ENCODE measurements around the gene TMEM255A.
A peak's percentile ranks its signal among the peaks of the same experiment; 100 is the strongest.
"Not testable (repeated sequence)": the region's sequence is repeated elsewhere in the genome, so short reads cannot be mapped to it uniquely, and the experiment has no call there.

The TMEM255A gene

DNA sequence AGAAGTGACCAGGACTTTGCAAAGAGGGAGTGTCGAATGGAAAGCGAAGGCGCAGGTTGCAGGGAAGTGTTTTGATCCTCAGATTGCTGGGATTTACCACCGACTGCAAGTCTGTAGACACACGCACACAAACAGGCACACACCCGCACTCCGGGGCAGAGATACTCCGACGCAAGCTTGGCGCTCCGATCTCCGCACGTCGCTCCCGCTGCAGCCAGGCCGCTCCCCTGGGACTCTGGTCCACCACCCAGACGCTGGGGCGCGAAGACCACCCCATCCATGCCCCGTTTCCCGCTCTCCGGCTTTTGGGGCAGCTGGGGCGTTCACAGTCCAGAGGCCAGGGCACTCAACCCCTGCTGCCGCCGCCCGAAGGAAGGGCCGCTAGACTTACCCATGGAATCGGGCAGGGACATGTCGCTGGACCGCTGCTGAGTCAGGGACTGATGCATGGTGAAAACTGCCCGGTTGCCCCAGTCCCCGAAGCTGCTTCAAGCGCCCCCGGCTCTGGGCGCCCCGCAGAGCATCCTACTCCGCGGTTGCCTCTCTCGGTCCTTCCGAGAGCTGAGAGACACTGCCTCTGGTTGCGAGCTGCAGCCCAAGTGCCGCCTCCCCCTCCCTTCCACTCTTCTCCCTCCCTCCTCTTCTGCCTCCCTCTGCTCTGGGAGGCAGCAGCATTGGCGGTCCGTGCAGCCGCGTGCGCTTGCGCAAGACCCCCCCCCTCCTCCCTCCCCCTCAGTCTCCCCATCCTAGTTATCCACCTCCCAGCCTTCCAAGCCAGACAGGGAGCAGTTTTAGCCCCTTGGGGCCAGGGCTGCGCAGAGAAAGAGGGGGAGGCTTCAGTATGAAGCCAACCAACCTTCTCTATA is at the start of gene TMEM255A:
TMEM255A (minus strand) TSS at position 601 of the 866 bp plus-strand sequence; CDS start at position 449, 152 bp downstream.
- DNase-seq (ENCODE audit: low read depth, low spot score): peak; percentile 34

DNA sequence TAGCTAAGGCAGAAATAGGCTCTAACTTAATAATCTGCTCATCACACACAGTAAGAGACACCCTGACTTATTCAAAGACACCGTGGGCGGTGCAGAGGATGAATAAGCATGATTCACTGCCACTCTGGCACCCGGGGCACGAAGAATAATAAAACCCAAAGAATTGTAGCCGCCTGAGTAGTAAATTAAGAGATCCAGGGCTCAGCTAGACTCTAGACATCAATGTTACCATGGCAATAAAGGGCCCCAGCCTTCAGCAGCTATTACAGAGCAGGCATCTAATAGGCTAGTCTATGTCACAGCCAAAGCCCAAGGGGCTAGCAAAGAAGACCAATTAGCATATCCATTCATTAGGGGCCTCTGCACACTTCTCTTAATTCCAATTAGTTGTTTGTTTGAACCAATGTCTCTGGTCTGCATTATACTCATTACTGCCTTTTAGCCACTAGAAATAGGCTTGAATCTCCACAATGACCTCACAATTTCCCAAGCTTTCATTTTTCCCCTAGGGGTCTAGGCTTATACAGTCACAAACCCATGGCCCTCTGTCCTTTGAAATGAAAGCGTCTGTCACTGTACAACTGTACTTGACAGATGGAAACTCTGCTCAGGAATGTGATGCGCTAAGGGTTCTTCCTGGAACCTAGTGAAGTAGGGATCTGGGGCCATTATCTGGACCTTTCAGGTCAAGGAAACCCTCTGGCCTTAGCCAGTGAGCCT is 47.6 kb upstream of the TMEM255A start:
- DNase-seq (ENCODE audit: low read depth, low spot score): peak; percentile 54

DNA sequence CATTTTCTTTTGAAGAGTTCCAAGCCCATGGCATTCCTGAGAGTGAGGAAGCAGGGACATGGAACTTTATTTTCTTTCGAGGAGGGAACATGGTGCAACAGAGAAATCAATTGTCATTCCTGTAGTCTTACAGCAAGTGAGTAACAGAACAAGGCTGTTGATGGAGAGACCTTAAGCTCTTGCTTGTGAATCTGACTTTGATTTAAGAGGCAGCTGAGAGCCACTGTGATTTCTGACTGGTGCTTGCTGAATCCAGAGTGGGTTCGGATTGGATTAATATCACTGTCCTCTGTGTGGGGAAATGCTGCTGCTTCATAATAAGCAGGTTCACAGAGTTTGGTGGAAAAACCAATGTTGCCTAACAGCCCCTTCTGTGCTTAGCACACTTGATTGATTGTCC is 45.9 kb upstream of the TMEM255A start:
- no peak for DNase-seq (ENCODE audit: low read depth, low spot score)

DNA sequence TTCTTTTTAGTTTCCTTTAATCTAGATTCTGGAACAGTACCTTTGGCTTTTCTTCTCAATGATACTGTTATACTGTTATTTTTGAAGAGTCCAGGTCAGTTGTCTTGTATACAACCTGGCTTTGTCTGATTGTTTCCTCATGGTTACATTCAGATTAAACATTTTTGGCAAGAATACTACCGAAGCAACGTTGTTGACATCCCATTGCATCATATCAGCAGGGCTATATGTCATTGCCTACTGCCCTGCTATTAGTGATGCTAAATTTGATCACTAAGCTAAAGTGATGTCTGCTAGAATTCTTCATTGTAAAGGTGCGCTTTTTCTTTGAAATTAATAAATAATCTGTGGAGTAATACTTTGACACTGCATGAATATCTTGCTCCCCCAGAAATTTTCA is 44.8 kb upstream of the TMEM255A start:
- no peak for DNase-seq (ENCODE audit: low read depth, low spot score)

DNA sequence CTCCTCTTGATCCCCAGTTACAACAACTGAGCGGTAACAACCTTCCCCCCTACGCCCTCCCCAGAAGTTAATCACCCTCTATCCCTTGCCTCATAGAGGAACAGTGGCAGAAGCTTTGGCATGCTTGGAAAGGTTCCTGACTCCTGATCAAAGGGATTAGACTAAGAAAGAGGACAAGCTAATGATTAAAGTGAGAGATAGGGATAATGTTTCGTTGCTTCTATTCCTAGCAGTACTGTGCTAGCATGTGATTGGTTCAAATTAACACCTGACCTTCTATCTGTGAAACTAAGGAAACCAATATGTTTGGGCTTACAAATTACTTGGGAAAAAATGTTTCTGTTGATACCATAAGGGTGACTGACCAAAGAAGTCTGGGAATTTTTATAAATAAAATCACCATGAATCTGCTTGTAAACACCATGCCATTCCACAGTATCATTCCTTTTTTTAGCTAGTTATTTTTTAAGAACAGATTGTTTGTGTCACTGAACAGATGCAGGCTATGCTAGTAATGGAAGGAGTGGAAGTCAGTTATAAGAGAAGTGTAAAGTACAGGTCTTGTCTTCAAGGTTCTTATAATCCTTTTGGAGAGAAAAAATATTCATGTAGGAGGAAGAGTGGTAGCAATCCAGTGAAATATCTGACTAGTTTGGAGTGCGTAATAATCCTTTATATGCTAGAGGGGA is 39.3 kb upstream of the TMEM255A start:
- DNase-seq (ENCODE audit: low read depth, low spot score): no peak

DNA sequence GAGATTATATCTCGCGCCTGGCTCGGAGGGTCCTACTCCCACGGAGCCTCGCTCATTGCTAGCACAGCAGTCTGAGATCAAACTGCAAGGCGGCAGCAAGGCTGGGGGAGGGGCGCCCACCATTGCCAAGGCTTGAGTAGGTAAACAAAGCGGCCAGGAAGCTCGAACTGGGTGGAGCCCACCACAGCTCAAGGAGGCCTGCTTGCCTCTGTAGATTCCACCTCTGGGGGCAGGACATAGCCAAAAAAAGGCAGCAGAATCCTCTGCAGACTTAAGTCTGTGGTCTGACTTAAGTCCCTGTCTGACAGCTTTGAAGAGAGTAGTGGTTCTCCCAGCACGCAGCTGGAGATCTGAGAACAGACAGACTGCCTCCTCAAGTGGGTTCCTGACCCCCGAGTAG is 33.3 kb upstream of the TMEM255A start:
- not testable (repeated sequence) for DNase-seq (ENCODE audit: low read depth, low spot score)

DNA sequence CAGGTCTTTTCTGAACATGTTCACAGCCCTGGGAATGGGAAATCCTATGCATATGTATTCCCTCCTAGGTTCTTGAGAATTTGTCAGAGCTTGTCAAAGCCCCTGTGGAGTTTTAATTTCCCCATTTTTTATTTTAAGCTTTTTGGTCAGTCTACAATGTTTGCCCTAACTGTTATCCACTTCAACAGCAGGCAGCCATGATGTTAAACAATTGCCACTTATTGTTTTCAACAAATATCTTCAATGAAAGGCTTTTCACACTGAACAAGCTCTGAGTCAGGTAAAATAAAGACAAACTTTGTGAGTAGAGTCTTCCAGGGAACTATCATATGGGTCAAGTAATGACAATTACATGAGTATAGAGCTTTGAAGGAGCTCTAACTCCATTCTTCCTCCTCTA is 25.6 kb upstream of the TMEM255A start:
- no peak for DNase-seq (ENCODE audit: low read depth, low spot score)

DNA sequence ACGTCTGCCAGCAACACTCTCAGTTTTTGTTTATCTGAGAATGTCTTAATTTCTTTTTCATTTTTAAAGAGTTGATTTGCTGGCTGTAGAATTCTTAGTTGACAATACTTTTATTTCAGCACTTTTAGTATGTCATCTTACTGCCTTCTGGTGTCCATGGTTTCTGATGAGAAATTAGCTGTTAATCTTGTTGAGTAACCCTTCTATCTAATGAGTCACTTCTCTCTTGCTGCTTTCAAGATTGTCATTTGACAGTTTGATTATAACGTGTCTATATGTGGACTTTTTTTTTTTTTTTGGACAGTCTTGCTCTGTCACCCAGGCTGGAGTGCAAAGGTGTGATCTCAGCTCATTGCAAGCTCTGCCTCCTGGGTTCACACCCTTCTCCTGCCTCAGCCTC is 24.0 kb upstream of the TMEM255A start:
- DNase-seq (ENCODE audit: low read depth, low spot score): no peak

DNA sequence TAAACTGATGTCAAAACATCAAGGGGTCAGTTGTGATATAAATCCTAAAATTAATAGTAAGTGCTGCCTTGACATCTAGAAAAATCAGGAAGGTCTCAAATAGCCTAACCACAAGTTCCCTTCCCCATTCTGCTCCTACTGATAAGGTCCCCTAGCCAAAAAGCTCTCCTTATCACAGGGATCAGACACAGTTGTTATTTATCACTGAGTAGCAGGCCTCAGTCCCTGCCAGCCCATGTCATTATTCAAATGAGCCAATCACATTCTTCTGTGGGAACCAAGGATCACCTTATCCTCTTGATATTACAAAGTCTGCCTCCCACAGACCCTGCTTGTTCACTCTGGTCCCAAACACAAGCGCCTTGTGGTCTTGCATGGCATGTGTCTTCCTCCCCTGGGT is 23.3 kb upstream of the TMEM255A start:
- no peak for DNase-seq (ENCODE audit: low read depth, low spot score)

DNA sequence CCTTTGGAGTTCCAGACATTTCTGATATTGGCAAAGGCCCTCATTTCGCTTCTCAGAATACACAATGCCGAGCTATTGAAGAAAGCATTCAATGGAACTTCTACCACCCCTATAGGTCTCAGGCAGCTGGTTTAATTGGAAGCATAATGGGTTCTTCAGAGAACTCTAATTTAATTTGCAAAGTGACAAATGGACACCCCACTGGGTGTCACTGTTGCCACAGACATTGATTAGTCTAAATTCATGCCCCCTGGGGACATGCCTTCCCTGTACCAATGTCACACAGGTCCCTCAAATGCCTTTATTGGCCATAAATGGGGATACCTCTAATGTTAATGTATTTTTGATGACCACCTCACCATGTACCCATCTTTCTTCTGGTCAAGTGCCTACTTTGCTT is 22.9 kb upstream of the TMEM255A start:
- DNase-seq (ENCODE audit: low read depth, low spot score): no peak

DNA sequence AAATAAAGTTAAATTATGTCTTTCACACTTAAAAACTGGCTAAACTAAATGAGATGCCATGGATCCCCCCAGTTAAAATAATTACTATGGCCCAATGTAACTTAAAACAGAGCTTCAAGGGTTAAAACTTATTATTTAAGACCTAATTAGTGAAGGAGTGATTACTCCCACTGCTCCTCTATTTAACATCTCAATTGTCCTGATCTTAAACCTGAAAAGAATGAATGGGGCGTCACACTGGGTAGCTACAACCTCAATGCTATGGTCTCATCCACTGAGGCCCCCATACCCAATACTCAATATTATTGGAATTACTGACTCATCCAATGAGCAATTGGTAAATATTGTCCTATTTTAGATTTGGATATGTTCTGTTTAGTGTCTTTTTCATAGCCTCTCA is 21.1 kb upstream of the TMEM255A start:
- no peak for DNase-seq (ENCODE audit: low read depth, low spot score)

DNA sequence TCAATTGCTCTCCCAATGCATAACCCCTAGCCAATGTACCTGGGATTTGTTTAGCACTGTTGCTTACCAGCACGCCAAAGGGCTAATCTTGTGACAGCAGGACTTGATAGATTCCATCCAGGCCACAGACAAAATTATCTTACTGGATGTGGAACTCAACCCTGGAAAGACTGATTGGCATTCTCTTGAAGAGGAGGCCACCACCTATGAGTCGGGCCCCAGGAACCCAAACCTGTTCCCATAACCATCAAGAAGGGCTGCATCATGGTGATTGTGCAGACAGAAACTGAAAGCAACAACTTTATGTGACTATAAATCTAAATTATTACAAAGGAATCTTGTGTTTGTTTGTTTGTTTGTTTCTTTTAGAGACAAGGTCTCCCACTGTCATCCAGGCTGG is 19.9 kb upstream of the TMEM255A start:
- DNase-seq (ENCODE audit: low read depth, low spot score): no peak

DNA sequence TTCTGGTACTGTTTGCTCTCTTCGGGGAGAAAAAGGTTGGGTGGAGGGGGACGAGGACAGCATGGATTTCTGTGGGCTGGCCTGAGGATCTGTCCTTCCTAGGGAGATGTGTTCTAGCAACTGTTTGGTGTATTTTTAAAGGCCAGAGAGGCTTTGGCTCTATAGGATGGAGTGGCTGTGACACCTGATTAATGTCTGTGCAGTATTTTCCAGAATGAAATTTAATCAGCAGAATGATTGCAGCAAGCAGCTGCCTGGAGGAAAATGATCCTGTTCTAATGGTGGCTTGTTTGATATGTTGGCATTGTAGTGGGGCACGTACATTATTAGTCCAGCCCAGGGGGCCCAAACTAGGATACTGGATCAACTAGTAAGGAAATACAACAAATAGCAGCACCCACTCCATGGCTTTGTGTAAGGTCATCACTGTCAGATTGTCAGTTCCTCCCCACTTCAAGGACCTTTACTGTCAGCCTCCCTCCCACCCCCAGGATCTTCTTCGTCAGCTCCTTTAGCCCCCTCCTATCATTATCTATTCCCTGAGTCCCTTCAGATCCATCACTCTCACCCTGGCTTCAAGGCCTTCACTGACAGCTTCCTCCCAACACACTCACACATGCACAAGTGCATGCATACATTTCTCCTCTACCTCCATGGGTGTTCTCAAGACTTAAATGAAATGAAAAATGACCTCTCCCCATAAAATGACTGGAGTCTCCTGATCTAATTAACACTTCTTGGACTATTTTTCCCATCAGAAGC is 10.4 kb upstream of the TMEM255A start:
- no peak for DNase-seq (ENCODE audit: low read depth, low spot score)

DNA sequence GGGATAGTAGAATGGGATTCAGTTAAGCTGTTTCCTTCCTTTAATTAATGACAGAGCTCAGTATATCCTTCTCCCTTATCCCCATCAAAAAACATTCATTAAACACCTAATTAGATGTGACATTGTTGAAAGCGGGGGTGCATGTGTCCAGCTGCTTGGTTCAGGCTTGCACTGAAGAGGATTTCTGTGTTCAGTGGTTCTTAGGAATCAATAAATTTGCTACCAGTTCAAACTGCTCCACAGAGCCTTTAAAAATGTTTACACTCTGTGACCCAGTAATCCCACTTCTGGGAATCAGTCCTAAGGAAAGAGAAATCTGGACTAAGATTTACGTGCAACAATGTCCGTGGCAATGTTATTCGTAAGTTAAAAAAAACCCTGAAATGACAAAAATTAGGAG is 7.2 kb upstream of the TMEM255A start:
- no peak for DNase-seq (ENCODE audit: low read depth, low spot score)

DNA sequence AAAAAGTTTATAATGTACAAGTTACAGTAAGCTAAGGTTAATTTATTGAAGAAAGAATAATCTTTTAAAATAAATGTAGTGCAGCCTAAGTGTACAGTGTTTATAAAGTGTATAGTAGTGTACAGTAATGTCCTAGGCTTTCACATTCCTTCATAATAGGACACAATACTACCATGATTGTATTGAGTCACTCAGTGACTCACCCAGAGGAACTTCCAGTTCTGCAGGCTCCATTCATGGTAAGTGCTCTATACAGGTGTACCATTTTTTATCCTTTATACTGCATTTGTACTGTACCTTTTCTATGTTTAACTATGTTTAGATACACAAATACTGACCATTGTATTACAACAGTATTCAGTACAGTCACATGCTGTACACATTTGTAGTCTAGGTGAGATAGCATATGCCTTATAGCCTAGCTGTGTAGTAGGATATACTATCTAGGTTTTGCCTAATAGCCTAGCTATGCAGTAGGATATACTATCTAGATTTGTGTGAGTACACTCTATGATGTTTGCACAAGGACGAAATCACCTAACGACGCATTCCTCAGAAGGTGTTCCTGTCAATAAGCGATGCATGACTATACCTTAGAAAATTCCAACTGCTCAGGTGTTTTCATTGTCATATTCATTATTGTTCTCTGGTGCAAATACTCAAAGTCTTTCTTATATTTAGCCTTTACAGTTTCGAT is 5.5 kb upstream of the TMEM255A start:
- DNase-seq (ENCODE audit: low read depth, low spot score): peak; percentile 38

DNA sequence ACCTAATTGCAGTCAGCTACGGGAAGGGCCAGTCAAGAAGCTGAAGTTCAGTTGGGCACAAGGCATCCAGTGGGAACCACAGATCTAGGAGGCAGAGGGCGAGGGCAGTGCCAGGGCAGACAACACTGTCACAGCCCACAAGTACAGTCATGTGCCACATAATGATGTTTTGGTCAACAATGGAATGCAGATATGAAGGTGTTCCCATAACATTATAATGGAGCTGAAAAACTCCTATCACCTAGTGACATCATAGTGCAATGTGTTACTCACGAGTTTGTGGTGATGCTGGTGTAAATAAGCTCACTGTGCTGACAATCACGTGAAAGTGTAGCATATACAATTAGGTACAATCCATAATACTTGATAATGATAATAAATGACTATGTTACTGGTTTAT is 4.5 kb upstream of the TMEM255A start:
- DNase-seq (ENCODE audit: low read depth, low spot score): peak; percentile 15

DNA sequence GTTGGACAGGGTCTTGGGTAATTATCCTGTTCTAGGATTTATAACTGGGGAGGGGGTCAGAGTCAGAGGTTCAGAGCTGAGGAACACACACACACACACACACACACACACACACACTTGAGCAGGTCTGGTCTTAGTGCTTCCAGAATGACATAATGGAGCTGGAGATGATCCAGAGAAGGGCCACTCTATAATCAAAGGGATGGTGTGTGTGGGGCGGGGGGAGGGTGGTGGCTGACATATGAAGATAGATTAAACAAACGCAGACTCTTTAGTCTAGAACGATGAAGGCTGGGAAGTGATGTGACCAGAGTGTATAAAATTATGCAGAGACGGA is 434 bp upstream of the TMEM255A start:
- peak; percentile 11 for DNase-seq (ENCODE audit: low read depth, low spot score)

DNA sequence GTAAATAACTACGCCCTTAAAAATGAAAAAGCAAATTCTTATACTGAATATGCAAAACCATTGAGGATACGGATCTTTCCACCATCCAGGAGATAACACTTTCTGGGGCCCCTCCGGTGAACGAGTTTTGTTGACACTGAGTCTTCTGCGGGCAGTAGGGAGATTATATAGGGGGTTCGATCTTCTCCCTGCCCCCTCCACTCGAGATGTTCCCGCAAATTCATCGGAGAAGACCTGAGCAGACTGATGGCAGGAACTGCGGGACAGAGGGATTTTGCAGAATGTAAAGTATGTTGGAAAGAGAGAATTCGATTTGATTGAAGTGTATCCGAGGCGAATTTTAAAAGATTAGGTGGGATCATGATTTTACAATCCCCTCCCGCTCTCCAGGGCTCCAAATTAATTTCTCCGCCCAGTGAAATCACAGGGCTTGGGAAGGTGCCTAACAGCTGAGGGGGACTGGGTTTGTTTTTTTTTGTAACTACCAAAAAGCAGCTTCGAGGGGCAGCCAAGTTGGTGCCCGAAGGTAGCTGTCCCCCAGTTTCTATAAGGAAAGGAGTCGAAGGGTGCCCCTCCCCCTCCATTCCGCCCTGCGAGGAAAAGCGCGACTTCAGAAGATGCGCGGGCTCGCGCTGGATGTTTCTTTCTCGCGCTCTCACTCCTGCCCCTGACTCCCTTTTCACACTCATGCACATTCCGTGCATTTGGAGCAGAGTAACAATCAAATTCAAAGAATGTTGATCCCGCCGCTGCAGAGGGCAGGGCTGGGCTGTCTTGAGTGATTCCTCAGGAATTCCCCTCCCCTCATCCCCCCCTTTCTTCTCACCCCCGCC is 1.2 kb downstream of the TMEM255A start:
- peak; percentile 65 for DNase-seq (ENCODE audit: low read depth, low spot score)

DNA sequence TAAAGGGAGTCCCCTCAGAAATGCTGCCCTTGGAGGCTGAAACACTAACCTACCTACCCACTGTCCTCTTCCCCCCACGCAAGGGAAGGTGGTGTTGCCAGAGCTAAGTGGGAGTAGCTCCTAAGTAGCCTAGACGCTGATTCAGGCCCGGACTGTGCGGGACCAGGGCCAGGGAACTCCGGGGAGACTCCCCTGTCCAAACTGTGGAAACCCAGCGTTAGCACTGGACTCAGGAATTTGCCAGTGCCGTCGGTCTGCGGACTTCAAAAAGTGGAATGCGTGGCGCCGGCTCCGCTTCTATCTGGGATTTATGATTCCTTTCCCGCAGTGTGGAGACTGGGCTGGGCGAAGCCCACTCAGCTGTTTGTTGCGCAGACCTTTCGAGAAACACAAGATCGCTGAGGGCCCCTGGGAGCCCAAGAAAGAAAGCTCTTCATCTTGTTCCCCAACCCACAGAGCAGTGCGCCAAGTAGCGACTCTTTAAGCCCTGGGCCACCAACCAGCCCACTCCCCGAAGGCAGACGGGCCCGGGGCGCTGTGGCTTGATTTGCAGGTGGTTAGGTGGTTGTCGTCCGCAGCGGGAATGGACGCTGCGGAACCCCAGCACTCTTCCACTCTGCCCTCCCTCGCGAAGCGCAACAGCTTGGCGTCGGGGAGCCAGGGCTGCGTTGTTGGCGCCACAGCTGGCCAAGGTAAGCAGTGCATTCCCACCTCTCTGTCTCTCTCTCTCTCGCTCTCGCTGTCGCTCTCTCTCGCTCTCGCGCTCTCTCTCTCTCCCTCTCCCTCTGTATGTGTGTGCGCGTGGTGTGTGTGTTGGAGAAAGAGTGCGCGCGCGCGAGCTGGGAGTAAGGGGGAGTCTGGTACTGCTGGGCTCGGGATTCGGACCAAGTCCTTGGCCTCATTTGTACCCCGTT is 2.0 kb downstream of the TMEM255A start:
- peak; percentile 78 for DNase-seq (ENCODE audit: low read depth, low spot score)
